SK-N-MC (cell line): ENCODE measurements around the gene TP53RK.

Experiments
- DNase-seq: peaks from one replicate; pipeline ENCODE4 v3.0.0-alpha.2; 2011; ENCODE audit warnings: low read depth, low spot score
- H3K27ac ChIP-seq: fragments of 200-600 bp; sonication (generic); 2 replicates; pipeline ENCODE4 v1.5.1; 2016; ENCODE audit warnings: mixed run types
- H3K36me3 ChIP-seq: fragments of 200-600 bp; sonication (generic); 2 replicates; pipeline ENCODE4 v1.6.1; 2017; ENCODE audit warnings: antibody characterized with exemption, low read length, mixed read lengths; ENCODE audit not compliant: insufficient read depth
- H3K4me3 ChIP-seq: fragments of 200-600 bp; sonication (generic); 2 replicates; pipeline ENCODE4 v1.5.1; 2016
- H3K9ac ChIP-seq: fragments of 200-600 bp; sonication (generic); 2 replicates; pipeline ENCODE4 v1.8.0; 2017; ENCODE audit warnings: mixed run types, mixed read lengths; ENCODE audit not compliant: insufficient read length
- H3K9me3 ChIP-seq: fragments of 200-600 bp; sonication (generic); 2 replicates; pipeline ENCODE4 v1.6.1; 2017; ENCODE audit warnings: low read depth, mild to moderate bottlenecking, antibody characterized with exemption, low read length, moderate library complexity, mixed read lengths
- EZH2 ChIP-seq: fragments of 200-600 bp; sonication (generic); IDR thresholded peaks from one replicate; pipeline ENCODE4 v1.6.1; 2017; ENCODE audit warnings: antibody characterized with exemption
- FOXP2 ChIP-seq: optimal IDR thresholded peaks from 2 replicates; pipeline ENCODE3; 2011; ENCODE audit warnings: mild to moderate bottlenecking, moderate library complexity; ENCODE audit not compliant: insufficient read depth; ENCODE audit errors: extremely low read length, control extremely low read depth
- POLR2AphosphoS5 ChIP-seq: IDR thresholded peaks from 2 replicates; pipeline ENCODE4 v1.6.1; 2012; ENCODE audit warnings: mild to moderate bottlenecking, low read depth, low read length, borderline replicate concordance

TP53RK gene

GRCh38 chr20:46709459-46710152, 20.4 kb upstream of the TP53RK start, which contains the start of gene SLC2A10:
SLC2A10 (plus strand) TSS chr20:46709649; CDS start chr20:46709737, 88 bp downstream.
- TF ChIP-seq FOXP2 (no peak), EZH2 (no peak), POLR2AphosphoS5 (no peak)
- Histone ChIP-seq H3K9ac (no peak within 1 kb of the TSS), H3K27ac (no peak within 1 kb of the TSS), H3K36me3 (no peaks in the 10 kb centered on the region), H3K9me3 (0 out of 2 replicates have a peak, but pooled peaks cover 3% of the 10 kb centered on the region), H3K4me3 (no peak within 1 kb of the TSS)
- no peak for DNase-seq

GRCh38 chr20:46709055-46709458, 19.8 kb upstream of the TP53RK start:
- Histone ChIP-seq H3K36me3 (no peaks in the 10 kb centered on the region), H3K9me3 (0 out of 2 replicates have a peak, but pooled peaks cover 3% of the 10 kb centered on the region), H3K4me3 (no peak overlapping the region), H3K9ac (no peak overlapping the region), H3K27ac (no peak overlapping the region)
- no peak for DNase-seq
- TF ChIP-seq POLR2AphosphoS5 (no peak), FOXP2 (no peak)

- Histone ChIP-seq H3K9me3 (0 out of 2 replicates have a peak, but pooled peaks cover 3% of the 10 kb centered on the region), H3K9ac (no peak overlapping the region), H3K27ac (no peak overlapping the region), H3K36me3 (no peaks in the 10 kb centered on the region), H3K4me3 (no peak overlapping the region)
- TF ChIP-seq EZH2, result no peak
- TF ChIP-seq FOXP2, result no peak
- no peak for TF ChIP-seq POLR2AphosphoS5
- DNase-seq, result no peak
These were observed 19.1 kb upstream of the TP53RK start for GRCh38 chr20:46708172-46708860.

- H3K9me3 ChIP-seq, result 0 out of 2 replicates have a peak, but pooled peaks cover 3% of the 10 kb centered on the region
- TF ChIP-seq FOXP2 (no peak), POLR2AphosphoS5 (no peak)
- H3K4me3 ChIP-seq, result no peak overlapping the region
- DNase-seq, result no peak
- no peaks in the 10 kb centered on the region for H3K36me3 ChIP-seq
- no peak overlapping the region for H3K9ac ChIP-seq
- no peak overlapping the region for H3K27ac ChIP-seq
These were observed 17.0 kb upstream of the TP53RK start for GRCh38 chr20:46706242-46706641.

GRCh38 chr20:46705378-46705729, 16.1 kb upstream of the TP53RK start:
- DNase-seq, result no peak
- Histone ChIP-seq H3K9me3 (0 out of 2 replicates have a peak, but pooled peaks cover 3% of the 10 kb centered on the region), H3K36me3 (no peaks in the 10 kb centered on the region), H3K9ac (no peak overlapping the region), H3K4me3 (no peak overlapping the region), H3K27ac (no peak overlapping the region)
- no peak for TF ChIP-seq EZH2
- no peak for TF ChIP-seq POLR2AphosphoS5
- no peak for TF ChIP-seq FOXP2

GRCh38 chr20:46704714-46705377, 15.6 kb upstream of the TP53RK start:
- DNase-seq, result no peak
- Histone ChIP-seq H3K9me3 (0 out of 2 replicates have a peak, but pooled peaks cover 3% of the 10 kb centered on the region), H3K9ac (no peak overlapping the region), H3K36me3 (no peaks in the 10 kb centered on the region), H3K4me3 (no peak overlapping the region), H3K27ac (no peak overlapping the region)
- TF ChIP-seq EZH2, result no peak
- no peak for TF ChIP-seq POLR2AphosphoS5
- TF ChIP-seq FOXP2, result no peak

- H3K36me3 ChIP-seq, result no peaks in the 10 kb centered on the region
- no peak for DNase-seq
- no peak overlapping the region for H3K9ac ChIP-seq
- no peak for TF ChIP-seq FOXP2
- no peak for TF ChIP-seq EZH2
- no peak for TF ChIP-seq POLR2AphosphoS5
- H3K9me3 ChIP-seq, result 0 out of 2 replicates have a peak, but pooled peaks cover 3% of the 10 kb centered on the region
- no peak overlapping the region for H3K4me3 ChIP-seq
- H3K27ac ChIP-seq, result no peak overlapping the region
These were observed 14.2 kb upstream of the TP53RK start for GRCh38 chr20:46703435-46703834.
